Measurements from ENCODE around the gene TRAPPC2B. TPM values are rescaled to one million over a fixed set of nuclear protein-coding genes. Genes with fewer than 3 reads are reported as not detected.

TRAPPC2B gene
- polyA plus RNA-seq, 3 donors, result 15.7 to 18.1 (median 17.8) TPM

Other genes starting within 250 kb of the TRAPPC2B start
- gene USP29, start 243.6 kb upstream of the TRAPPC2B start, polyA plus RNA-seq (ENCODE audit: insufficient read length in 3 of 3), result not detected
- gene ZIM3, start 218.3 kb upstream of the TRAPPC2B start, polyA plus RNA-seq (ENCODE audit: insufficient read length in 3 of 3), result under 1 TPM in 1 of 3 donors, not detected in 2; 0.06 TPM
- gene DUXA, start 196.1 kb upstream of the TRAPPC2B start, polyA plus RNA-seq (ENCODE audit: insufficient read length in 3 of 3), result not detected
- gene ZNF264, start 172.1 kb upstream of the TRAPPC2B start, polyA plus RNA-seq (ENCODE audit: insufficient read length in 3 of 3), result 10 to 100 TPM; 16.6 to 26.8 (median 25.1) TPM
- gene AURKC, start 132.5 kb upstream of the TRAPPC2B start, polyA plus RNA-seq (ENCODE audit: insufficient read length in 3 of 3), result 1 to 10 TPM; 1.6 to 3.2 (median 2.4) TPM
- gene ZNF805, start 122.9 kb upstream of the TRAPPC2B start, polyA plus RNA-seq (ENCODE audit: insufficient read length in 3 of 3), result 1 to 10 TPM; 4.9 to 9.3 (median 6.7) TPM
- 1 to 10 TPM; 2.4 to 4.9 (median 4.7) TPM for gene ZNF460, start 83.1 kb upstream of the TRAPPC2B start, polyA plus RNA-seq (ENCODE audit: insufficient read length in 3 of 3)
- gene ZNF543, start 43.1 kb upstream of the TRAPPC2B start, polyA plus RNA-seq (ENCODE audit: insufficient read length in 3 of 3), result 10 to 100 TPM in 1 of 3 donors, 1 to 10 TPM in 2; 7.4 to 10.4 (median 9.9) TPM
- gene ZNF304, start 12.3 kb upstream of the TRAPPC2B start, polyA plus RNA-seq (ENCODE audit: insufficient read length in 3 of 3), result 10 to 100 TPM; 15.1 to 20.2 (median 17.6) TPM
- gene ZNF547, start within 50 bp of the TRAPPC2B start, polyA plus RNA-seq (ENCODE audit: insufficient read length in 3 of 3), result 1 to 10 TPM; 5.6 to 9.7 (median 9.0) TPM
- 10 to 100 TPM; 17.9 to 40.9 (median 28.8) TPM for gene ZNF548, start 26.3 kb downstream of the TRAPPC2B start, polyA plus RNA-seq (ENCODE audit: insufficient read length in 3 of 3)
- gene ZNF17, start 47.6 kb downstream of the TRAPPC2B start, polyA plus RNA-seq (ENCODE audit: insufficient read length in 3 of 3), result 10 to 100 TPM in 2 of 3 donors, 1 to 10 TPM in 1; 9.5 to 17.1 (median 12.9) TPM
- gene ZNF749, start 71.8 kb downstream of the TRAPPC2B start, polyA plus RNA-seq (ENCODE audit: insufficient read length in 3 of 3), result 10 to 100 TPM in 2 of 3 donors, 1 to 10 TPM in 1; 8.9 to 20.2 (median 13.3) TPM
- gene VN1R1, start 93.6 kb downstream of the TRAPPC2B start, polyA plus RNA-seq (ENCODE audit: insufficient read length in 3 of 3), result 1 to 10 TPM; 1.9 to 7.8 (median 5.3) TPM
- gene ZNF772, start 114.0 kb downstream of the TRAPPC2B start, polyA plus RNA-seq (ENCODE audit: insufficient read length in 3 of 3), result 10 to 100 TPM; 18.9 to 33.1 (median 25.2) TPM
- gene ZNF419, start 124.2 kb downstream of the TRAPPC2B start, polyA plus RNA-seq (ENCODE audit: insufficient read length in 3 of 3), result 10 to 100 TPM; 19.3 to 25.2 (median 25.1) TPM
- gene ZNF773, start 136.4 kb downstream of the TRAPPC2B start, polyA plus RNA-seq (ENCODE audit: insufficient read length in 3 of 3), result 10 to 100 TPM; 11.4 to 17.0 (median 16.0) TPM
- gene ZNF549, start 163.8 kb downstream of the TRAPPC2B start, polyA plus RNA-seq (ENCODE audit: insufficient read length in 3 of 3), result 10 to 100 TPM; 10.8 to 17.9 (median 16.3) TPM
- gene ZNF550, start 196.3 kb downstream of the TRAPPC2B start, polyA plus RNA-seq (ENCODE audit: insufficient read length in 3 of 3), result 10 to 100 TPM; 19.1 to 25.3 (median 20.8) TPM
- gene ZNF416, start 215.4 kb downstream of the TRAPPC2B start, polyA plus RNA-seq (ENCODE audit: insufficient read length in 3 of 3), result 1 to 10 TPM; 7.7 to 9.5 (median 9.3) TPM
- gene ZIK1, start 220.6 kb downstream of the TRAPPC2B start, polyA plus RNA-seq (ENCODE audit: insufficient read length in 3 of 3), result 10 to 100 TPM; 19.7 to 21.0 (median 20.8) TPM
- 1 to 10 TPM; 4.6 to 7.7 (median 6.7) TPM for gene ZNF530, start 236.3 kb downstream of the TRAPPC2B start, polyA plus RNA-seq (ENCODE audit: insufficient read length in 3 of 3)